GM11168 (cell line): ENCODE data around the gene CKAP5.

ENCODE experiments used
- in situ Hi-C: fragments of 300-500 bp; cut with MboI; formaldehyde crosslinking; loops from one replicate; pipeline ENCODE4 v1.12.0; 2022; ENCODE audit warnings: low sequenced_read_pairs; ENCODE audit not compliant: unreplicated experiment

Gene CKAP5

GRCh38 chr11:46845740-46846509, at the start of gene CKAP5:
CKAP5 (minus strand) TSS chr11:46846280; CDS start chr11:46821231, 25,049 bp downstream.
- in situ Hi-C loops, result no loop called here

- in situ Hi-C loops, result no loop called here
Measured at GRCh38 chr11:46895821-46896220, 49.7 kb upstream of the CKAP5 start.

- in situ Hi-C loops, result no loop called here
Measured at GRCh38 chr11:46894961-46895360, 48.9 kb upstream of the CKAP5 start.

- in situ Hi-C loops, result no loop called here
Measured at GRCh38 chr11:46894506-46894905, 48.4 kb upstream of the CKAP5 start.

GRCh38 chr11:46892838-46893237, 46.8 kb upstream of the CKAP5 start:
- in situ Hi-C loops, result no loop called here

GRCh38 chr11:46892109-46892508, 46.0 kb upstream of the CKAP5 start:
- in situ Hi-C loops, result no loop called here

GRCh38 chr11:46890665-46891064, 44.6 kb upstream of the CKAP5 start:
- in situ Hi-C loops, result no loop called here

GRCh38 chr11:46889689-46890475, 43.8 kb upstream of the CKAP5 start:
- in situ Hi-C loops, result loop anchor here (5.0 kb wide), 1 partner anchor 262 kb away; no protein-coding TSS in a partner anchor

GRCh38 chr11:46889251-46889650, 43.2 kb upstream of the CKAP5 start:
- in situ Hi-C loops, result loop anchor here (5.0 kb wide), 1 partner anchor 263 kb away; no protein-coding TSS in a partner anchor

GRCh38 chr11:46888636-46889035, 42.6 kb upstream of the CKAP5 start:
- in situ Hi-C loops, result loop anchor here (5.0 kb wide), 1 partner anchor 264 kb away; no protein-coding TSS in a partner anchor

GRCh38 chr11:46886211-46886610, 40.1 kb upstream of the CKAP5 start:
- in situ Hi-C loops, result loop anchor here (5.0 kb wide), 1 partner anchor 266 kb away; no protein-coding TSS in a partner anchor

- in situ Hi-C loops, result no loop called here
Measured at GRCh38 chr11:46879056-46879585, 33.0 kb upstream of the CKAP5 start.

GRCh38 chr11:46877580-46877979, 31.5 kb upstream of the CKAP5 start:
- in situ Hi-C loops, result no loop called here

GRCh38 chr11:46876471-46876870, 30.4 kb upstream of the CKAP5 start:
- in situ Hi-C loops, result no loop called here

GRCh38 chr11:46874586-46874985, 28.5 kb upstream of the CKAP5 start:
- in situ Hi-C loops, result no loop called here

GRCh38 chr11:46868912-46869311, 22.8 kb upstream of the CKAP5 start:
- in situ Hi-C loops, result no loop called here

- in situ Hi-C loops, result no loop called here
Measured at GRCh38 chr11:46865340-46865739, 19.3 kb upstream of the CKAP5 start.

GRCh38 chr11:46860218-46860617, 14.1 kb upstream of the CKAP5 start:
- in situ Hi-C loops, result no loop called here

- in situ Hi-C loops, result no loop called here
Measured at GRCh38 chr11:46858920-46859546, 13.0 kb upstream of the CKAP5 start.

- in situ Hi-C loops, result no loop called here
Measured at GRCh38 chr11:46857666-46858065, 11.6 kb upstream of the CKAP5 start.
